ENCODE results near the gene EGFR. TPM values are rescaled to one million over a fixed set of nuclear protein-coding genes. Genes with fewer than 3 reads are reported as not detected.

The EGFR gene
- total and polyA plus RNA-seq, 2 donors (not counting 3 experiments of a cell fraction or from before 2014, with no cell fraction given) = 1.5 to 4.1 TPM

DNA sequence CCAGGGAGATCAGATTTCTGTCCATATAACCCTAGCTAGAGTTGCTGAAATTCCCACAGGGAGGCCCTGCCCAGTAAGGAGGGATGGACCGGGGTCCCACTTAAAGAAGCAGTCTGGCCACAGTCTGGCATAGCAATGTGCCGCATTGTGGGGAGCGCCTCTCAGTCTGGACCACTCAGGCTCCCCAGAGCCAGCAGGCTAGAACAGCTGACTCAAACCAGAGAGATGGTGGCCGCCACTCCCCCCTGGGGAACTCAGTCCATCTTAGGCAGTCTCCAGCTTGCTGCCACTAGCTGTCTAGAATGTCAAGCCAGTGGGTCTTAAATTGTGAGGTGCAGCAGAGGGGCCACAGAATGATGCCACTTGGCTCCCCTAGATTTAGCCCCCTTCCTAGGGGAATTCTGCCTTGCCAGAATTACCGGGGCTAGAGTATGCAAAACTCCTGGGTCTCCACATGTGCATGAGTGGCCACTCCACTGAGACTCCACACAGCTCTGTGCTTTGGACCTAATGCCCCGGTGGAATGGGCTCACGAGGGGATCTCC lies 213.0 kb downstream of the EGFR start:
- no peak overlapping the region for H3K4me2 ChIP-seq (ENCODE audit: insufficient read depth, low read length)
- no peak overlapping the region for H3K9ac ChIP-seq (replicated peaks; ENCODE audit: extremely low read depth, insufficient read depth, low read length)
- dilution Hi-C loops (cut with MboI; ENCODE audit: extremely low pct_ligation_motif_present, low sequenced_read_pairs) (no loop called here), intact Hi-C loops (cut with micrococcal nuclease) (no loop called here)
- H3K9me1 ChIP-seq (replicated peaks; ENCODE audit: control insufficient read depth, extremely low read depth, insufficient read depth, low read length) = no peaks in the 10 kb centered on the region
- TF ChIP-seq, protein P1, sequence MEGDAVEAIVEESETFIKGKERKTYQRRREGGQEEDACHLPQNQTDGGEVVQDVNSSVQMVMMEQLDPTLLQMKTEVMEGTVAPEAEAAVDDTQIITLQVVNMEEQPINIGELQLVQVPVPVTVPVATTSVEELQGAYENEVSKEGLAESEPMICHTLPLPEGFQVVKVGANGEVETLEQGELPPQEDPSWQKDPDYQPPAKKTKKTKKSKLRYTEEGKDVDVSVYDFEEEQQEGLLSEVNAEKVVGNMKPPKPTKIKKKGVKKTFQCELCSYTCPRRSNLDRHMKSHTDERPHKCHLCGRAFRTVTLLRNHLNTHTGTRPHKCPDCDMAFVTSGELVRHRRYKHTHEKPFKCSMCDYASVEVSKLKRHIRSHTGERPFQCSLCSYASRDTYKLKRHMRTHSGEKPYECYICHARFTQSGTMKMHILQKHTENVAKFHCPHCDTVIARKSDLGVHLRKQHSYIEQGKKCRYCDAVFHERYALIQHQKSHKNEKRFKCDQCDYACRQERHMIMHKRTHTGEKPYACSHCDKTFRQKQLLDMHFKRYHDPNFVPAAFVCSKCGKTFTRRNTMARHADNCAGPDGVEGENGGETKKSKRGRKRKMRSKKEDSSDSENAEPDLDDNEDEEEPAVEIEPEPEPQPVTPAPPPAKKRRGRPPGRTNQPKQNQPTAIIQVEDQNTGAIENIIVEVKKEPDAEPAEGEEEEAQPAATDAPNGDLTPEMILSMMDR (IDR thresholded peaks at IDR 0.05; ENCODE audit: extremely low read depth in 1 of 2, insufficient read depth in 1 of 2, low read depth in 1 of 2, low read length in 2 of 2) = no peak
- TF ChIP-seq EZH2 (IDR thresholded peaks at IDR 0.05; ENCODE audit: borderline replicate concordance, low read depth, low read length, severe bottlenecking) = no peak
- TF ChIP-seq POLR2AphosphoS5 (IDR thresholded peaks at IDR 0.05; ENCODE audit: insufficient read depth, low read depth, low read length) = no peak
- TF ChIP-seq GATA2 (IDR thresholded peaks at IDR 0.05; ENCODE audit: insufficient read depth, insufficient read length, low read depth, low read length) = no peak
- TF ChIP-seq FOS (IDR thresholded peaks at IDR 0.05; ENCODE audit: borderline replicate concordance, insufficient read depth, low read length) = no peak
- TF ChIP-seq POLR2A (IDR thresholded peaks at IDR 0.05; ENCODE audit: low read depth, low read length) = no peak
- TF ChIP-seq JUN (IDR thresholded peaks at IDR 0.05; ENCODE audit: borderline replicate concordance, insufficient read depth, insufficient read length, low read depth) = no peak
- TF ChIP-seq, protein P2, sequence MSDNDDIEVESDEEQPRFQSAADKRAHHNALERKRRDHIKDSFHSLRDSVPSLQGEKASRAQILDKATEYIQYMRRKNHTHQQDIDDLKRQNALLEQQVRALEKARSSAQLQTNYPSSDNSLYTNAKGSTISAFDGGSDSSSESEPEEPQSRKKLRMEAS (IDR thresholded peaks at IDR 0.05; ENCODE audit: insufficient read depth, insufficient read length) = no peak
- TF ChIP-seq MYC (IDR thresholded peaks at IDR 0.05; ENCODE audit: low read depth, low read length) = no peak
- DNase-seq (ENCODE audit: low read depth, low spot score) (no peak), FAIRE-seq (no peak)
- no peaks in the 10 kb centered on the region for H4K20me1 ChIP-seq (replicated peaks; ENCODE audit: control insufficient read depth, extremely low read depth, insufficient read depth, low read length)
- ChIA-PET POLR2A (no interaction called here), CTCF (interaction anchor here (1.2 kb wide), 1 partner anchor 24 kb away, joined by 3 read pairs; no protein-coding TSS in a partner anchor)
- BruUV-seq (replicated peaks) = no TSS peak
- H2AFZ ChIP-seq (ENCODE audit: low read depth, low read length) = no peak overlapping the region
- H3K27ac ChIP-seq (ENCODE audit: insufficient read depth, low read depth, low read length) = no peak overlapping the region
- H3K27me3 ChIP-seq (ENCODE audit: control insufficient read depth in 2 of 2, insufficient read depth in 2 of 2, low read length in 2 of 2) = peaks cover 10 to 20% of the 10 kb centered on the region in 2 experiments
- H3K36me3 ChIP-seq (ENCODE audit: control insufficient read depth in 2 of 2, extremely low read depth in 1 of 2, insufficient read depth in 2 of 2, low read length in 2 of 2) = no peaks in the 10 kb centered on the region
- no peak overlapping the region for H3K4me3 ChIP-seq (replicated peaks in 1 of 3; ENCODE audit: insufficient read depth in 1 of 3, low read depth in 1 of 3, low read length in 3 of 3)
- H3K79me2 ChIP-seq (ENCODE audit: control insufficient read depth, insufficient read depth, low read length) = no peaks in the 10 kb centered on the region
- H3K9me3 ChIP-seq (replicated peaks; ENCODE audit: control insufficient read depth, insufficient read depth, low read length) = no peaks in the 10 kb centered on the region
- no peaks in the 10 kb centered on the region for H3K4me1 ChIP-seq (ENCODE audit: control insufficient read depth, extremely low read depth, insufficient read depth, low read length)

Data from endothelial cell of umbilical vein (primary cell).